Naive thymus-derived CD4-positive, alpha-beta T cell (primary cell): Measurements from ENCODE around the gene LHFPL3. TPM values are rescaled to one million over a fixed set of nuclear protein-coding genes. Genes with fewer than 3 reads are reported as not detected.
"Not testable (repeated sequence)": the region's sequence is repeated elsewhere in the genome, so short reads cannot be mapped to it uniquely, and the experiment has no call there.

Experiments used
- ATAC-seq: fragments of 150-1000 bp; cut with Tn5 transposase; 2 replicates; pipeline ENCODE4 v1.10.0; 2021; ENCODE audit warnings: mild to moderate bottlenecking, moderate library complexity
- CTCF ChIA-PET: fragments of 350-600 bp; sonication (Branson Sonifier 250); formaldehyde crosslinking; loops from one replicate; lab custom pipeline; 2021; ENCODE audit warnings: antibody characterized with exemption; lab: Charles Lee
- POLR2A ChIA-PET: fragments of 350-600 bp; sonication (Branson Sonifier 250); formaldehyde crosslinking; loops from one replicate; lab custom pipeline; 2021; ENCODE audit warnings: antibody characterized with exemption, inconsistent platforms; lab: Charles Lee
- DNase-seq, 9 donors: peaks; one replicate each; pipeline versions ENCODE4 v3.0.0 to v3.0.0-alpha.2; 2020 to 2022; ENCODE audit warnings: mixed read lengths in 1 of 9
- H3K27ac ChIP-seq: one replicate; pipeline ENCODE4 v1.7.0; 2013; ENCODE audit warnings: mild to moderate bottlenecking, low read depth, low read length, moderate library complexity
- H3K27me3 ChIP-seq, 2 donors: one replicate each; pipeline ENCODE4 v1.7.0; 2013; ENCODE audit warnings: low read length in 2 of 2, mild to moderate bottlenecking in 2 of 2, moderate library complexity in 2 of 2; ENCODE audit not compliant: control insufficient read depth in 2 of 2, insufficient read depth in 2 of 2
- H3K36me3 ChIP-seq, 3 experiments: 1 replicate in 2 of 3; 2 replicates in 1 of 3; pipeline ENCODE4 v1.7.0; 2013; ENCODE audit warnings: low read length in 3 of 3, mild to moderate bottlenecking in 3 of 3, moderate library complexity in 1 of 3; ENCODE audit not compliant: insufficient read depth in 3 of 3, control insufficient read depth in 2 of 3
- H3K4me1 ChIP-seq, 2 donors: one replicate each; pipeline ENCODE4 v1.7.0; 2013; ENCODE audit warnings: low read length in 2 of 2, mild to moderate bottlenecking in 2 of 2, moderate library complexity in 1 of 2; ENCODE audit not compliant: control insufficient read depth in 2 of 2, insufficient read depth in 2 of 2
- H3K4me3 ChIP-seq: 2 replicates; pipeline ENCODE4 v1.7.0; 2013; ENCODE audit warnings: mild to moderate bottlenecking, low read length
- H3K9me3 ChIP-seq, 3 experiments: 1 replicate in 2 of 3; 2 replicates in 1 of 3; pipeline ENCODE4 v1.7.0; 2013; ENCODE audit warnings: low read length in 3 of 3; ENCODE audit not compliant: control insufficient read depth in 2 of 3
- H3K27ac Mint-ChIP-seq, 9 donors: one replicate each; pipeline ENCODE4 v1.8.0; 2020 to 2022; ENCODE audit warnings: mixed read lengths in 9 of 9, mild to moderate bottlenecking in 8 of 9, moderate library complexity in 5 of 9, inconsistent platforms in 2 of 9
- H3K27me3 Mint-ChIP-seq, 5 donors: one replicate each; pipeline ENCODE4 v1.8.0; 2021 to 2022; ENCODE audit warnings: mixed read lengths in 5 of 5, mild to moderate bottlenecking in 1 of 5
- H3K36me3 Mint-ChIP-seq, 5 donors: one replicate each; pipeline ENCODE4 v1.8.0; 2020 to 2022; ENCODE audit warnings: mixed read lengths in 5 of 5, mild to moderate bottlenecking in 3 of 5, inconsistent platforms in 1 of 5
- H3K4me1 Mint-ChIP-seq, 7 donors: one replicate each; pipeline ENCODE4 v1.8.0; 2020 to 2022; ENCODE audit warnings: mixed read lengths in 7 of 7, mild to moderate bottlenecking in 3 of 7, inconsistent platforms in 1 of 7
- H3K4me3 Mint-ChIP-seq, 10 donors: one replicate each; pipeline ENCODE4 v1.8.0; 2020 to 2022; ENCODE audit warnings: mild to moderate bottlenecking in 10 of 10, mixed read lengths in 10 of 10, moderate library complexity in 6 of 10, inconsistent platforms in 2 of 10
- H3K9me3 Mint-ChIP-seq, 11 donors: one replicate each; pipeline ENCODE4 v1.8.0; 2020 to 2022; ENCODE audit warnings: mixed read lengths in 11 of 11, mild to moderate bottlenecking in 4 of 11, inconsistent platforms in 1 of 11, moderate library complexity in 1 of 11
- intact Hi-C, 2 donors: fragments of 100-400 bp; cut with micrococcal nuclease; formaldehyde crosslinking; loops; one replicate each; pipeline ENCODE4 v1.15.1; 2023
- polyA plus RNA-seq, 2 donors: library from polyadenylated mRNA; unstranded; fragments of 300-500 nt; fragmentation: Illumina TruSeq; gene quantifications; one replicate each; pipeline ENCODE4 v1.2.3, GENCODE V29; 2021
- total RNA-seq, 6 experiments: library from RNA in 5 of 6; stranded (reverse) in 5 of 6; gene quantifications; 1 replicate in 5 of 6; 2 replicates in 1 of 6; pipeline ENCODE4 v1.2.3 and lab custom pipeline; 2021 to 2026

LHFPL3 gene
- total and polyA plus RNA-seq, 7 experiments from 2014 or later, result not detected

GRCh38 chr7:104909096-104909495, 580.7 kb downstream of the LHFPL3 start:
- H3K27me3 ChIP-seq, result peaks cover 0 to 3% of the 10 kb centered on the region in 2 donors
- DNase-seq (no peak), ATAC-seq (no peak)
- Mint-ChIP-seq H3K4me1 (no peaks in the 10 kb centered on the region), H3K9me3 (peaks cover 0 to under 1% (median 0%) of the 10 kb centered on the region in 11 donors), H3K4me3 (no peak overlapping the region), H3K27me3 (peaks cover 0 to 18% (median 17%) of the 10 kb centered on the region in 5 donors), H3K27ac (no peak overlapping the region), H3K36me3 (no peaks in the 10 kb centered on the region)
- H3K36me3 ChIP-seq, result no peaks in the 10 kb centered on the region
- H3K4me3 ChIP-seq, result no peak overlapping the region
- ChIA-PET POLR2A (no interaction called here), CTCF (interaction anchor here (1.3 to 1.4 kb wide), 2 partner anchors 10 to 26 kb away, joined by 3 to 6 read pairs; no protein-coding TSS in a partner anchor)
- intact Hi-C loops, result no loop called here
- no peak overlapping the region for H3K27ac ChIP-seq
- H3K9me3 ChIP-seq, result no peaks in the 10 kb centered on the region
- H3K4me1 ChIP-seq, result no peaks in the 10 kb centered on the region

- Histone ChIP-seq H3K9me3 (no peaks in the 10 kb centered on the region), H3K4me3 (no peak overlapping the region), H3K27ac (no peak overlapping the region), H3K27me3 (no peaks in the 10 kb centered on the region), H3K4me1 (no peaks in the 10 kb centered on the region), H3K36me3 (no peaks in the 10 kb centered on the region)
- Mint-ChIP-seq H3K27me3 (peaks cover 0 to 13% (median 0%) of the 10 kb centered on the region in 5 donors), H3K9me3 (peaks cover 0 to 1% (median 0%) of the 10 kb centered on the region in 11 donors), H3K4me3 (no peak overlapping the region), H3K4me1 (peaks cover 0 to 3% (median 0%) of the 10 kb centered on the region in 7 donors), H3K36me3 (no peaks in the 10 kb centered on the region), H3K27ac (peak overlapping the region in 1 of 9 donors; percentile 11)
- ATAC-seq (no peak), DNase-seq (no peak)
- CTCF ChIA-PET, result interaction anchor here (0.7 to 4.4 kb wide), 2 partner anchors 31 to 1340 kb away, joined by 4 to 34 read pairs; no protein-coding TSS in a partner anchor
- intact Hi-C loops, result no loop called here
- POLR2A ChIA-PET, result no interaction called here
These were observed 586.0 kb downstream of the LHFPL3 start for GRCh38 chr7:104914421-104914820.

DNA sequence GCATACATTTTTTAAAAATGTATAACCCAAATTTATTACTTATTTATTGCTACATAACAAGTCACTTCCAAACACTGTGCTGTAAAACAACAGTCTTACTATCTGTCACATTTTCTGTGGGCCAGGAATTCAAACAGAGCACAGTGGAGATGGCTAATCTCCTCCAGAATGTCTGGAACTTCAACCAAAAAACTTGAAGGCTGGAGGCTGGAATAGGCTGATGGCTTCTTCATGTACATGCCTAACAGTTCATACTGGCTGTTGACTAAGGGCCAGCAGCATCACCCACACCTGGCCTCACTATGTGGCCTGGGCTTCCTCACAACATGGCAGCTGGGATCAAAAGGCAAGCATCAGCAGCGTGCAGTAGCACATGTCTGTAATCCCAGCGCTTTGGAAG, 593.2 kb downstream of the LHFPL3 start:
- Histone ChIP-seq H3K27ac (no peak overlapping the region), H3K9me3 (no peaks in the 10 kb centered on the region), H3K36me3 (no peaks in the 10 kb centered on the region), H3K27me3 (no peaks in the 10 kb centered on the region), H3K4me3 (no peak overlapping the region), H3K4me1 (no peaks in the 10 kb centered on the region)
- Mint-ChIP-seq H3K4me1 (peaks cover 0 to 7% (median 2%) of the 10 kb centered on the region in 7 donors), H3K27me3 (peaks cover 0 to 9% (median 0%) of the 10 kb centered on the region in 5 donors), H3K4me3 (no peak overlapping the region), H3K27ac (no peak overlapping the region), H3K9me3 (no peaks in the 10 kb centered on the region), H3K36me3 (no peaks in the 10 kb centered on the region)
- ChIA-PET POLR2A (no interaction called here), CTCF (interaction anchor here (0.7 to 4.5 kb wide), 4 partner anchors 22 to 690 kb away, joined by 3 to 57 read pairs (median 13); no protein-coding TSS in a partner anchor)
- no peak for ATAC-seq
- DNase-seq, result no peak
- intact Hi-C loops, result loop anchor here in 1 of 2 donors (5.0 kb wide), 3 partner anchors 121 to 666 kb away; no protein-coding TSS in a partner anchor

DNA sequence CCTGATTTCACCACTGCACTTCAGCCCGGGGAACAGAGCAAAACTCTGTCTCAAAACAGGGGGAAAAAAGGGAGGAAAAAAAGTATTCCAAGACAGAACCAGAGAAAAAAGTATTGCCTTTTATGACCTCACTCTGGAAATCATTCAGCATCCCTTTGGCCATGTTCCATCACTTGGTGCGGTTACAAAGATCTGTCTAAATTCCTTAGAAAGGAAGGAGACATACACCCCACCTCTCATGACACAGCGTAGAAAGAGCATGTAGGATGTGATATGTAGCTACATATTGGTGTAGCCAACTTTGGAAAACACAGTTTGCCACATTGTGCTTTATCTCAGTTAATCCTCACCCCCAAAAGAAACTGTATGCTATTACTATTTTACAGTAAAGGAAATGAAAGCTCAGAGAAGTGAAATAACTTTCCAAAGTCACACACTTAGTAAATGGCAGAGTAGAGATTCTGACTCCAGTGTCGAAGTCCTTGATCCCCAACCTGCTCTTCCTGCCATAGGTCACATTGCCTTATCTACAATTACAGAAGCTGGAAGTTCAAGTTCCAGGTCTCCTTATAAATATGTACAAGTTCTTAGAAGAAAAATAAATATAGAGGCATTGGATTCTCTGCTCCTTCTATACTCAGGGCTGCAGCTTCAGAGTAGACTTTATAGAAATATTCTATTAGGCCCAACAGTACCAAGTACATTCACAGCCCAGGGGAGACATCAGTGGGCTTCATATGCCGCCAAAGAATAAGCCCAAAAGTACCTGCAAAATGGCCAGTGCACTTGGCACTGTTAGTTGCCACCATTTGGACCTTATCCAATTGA, 594.0 kb downstream of the LHFPL3 start:
- Mint-ChIP-seq H3K36me3 (no peaks in the 10 kb centered on the region), H3K9me3 (no peaks in the 10 kb centered on the region), H3K4me3 (no peak overlapping the region), H3K4me1 (peaks cover 0 to 7% (median 2%) of the 10 kb centered on the region in 7 donors), H3K27me3 (peaks cover 0 to 6% (median 0%) of the 10 kb centered on the region in 5 donors), H3K27ac (peak overlapping the region in 3 of 9 donors; percentile 12 to 68 (median 46))
- POLR2A ChIA-PET, result interaction anchor here (1.0 kb wide), 2 partner anchors 8 to 22 kb away, joined by 3 read pairs; no protein-coding TSS in a partner anchor
- no peak for DNase-seq
- intact Hi-C loops, result loop anchor here (1.0 to 5.0 kb wide), 14 partner anchors 19 to 667 kb away; no protein-coding TSS in a partner anchor
- Histone ChIP-seq H3K27ac (no peak overlapping the region), H3K4me1 (no peaks in the 10 kb centered on the region), H3K36me3 (no peaks in the 10 kb centered on the region), H3K9me3 (no peaks in the 10 kb centered on the region), H3K4me3 (no peak overlapping the region), H3K27me3 (no peaks in the 10 kb centered on the region)
- no peak for ATAC-seq
- CTCF ChIA-PET, result interaction anchor here (0.6 to 3.9 kb wide), 8 partner anchors 22 to 667 kb away, joined by 3 to 22 read pairs (median 4); partner anchors contain the start of gene KMT2E

DNA sequence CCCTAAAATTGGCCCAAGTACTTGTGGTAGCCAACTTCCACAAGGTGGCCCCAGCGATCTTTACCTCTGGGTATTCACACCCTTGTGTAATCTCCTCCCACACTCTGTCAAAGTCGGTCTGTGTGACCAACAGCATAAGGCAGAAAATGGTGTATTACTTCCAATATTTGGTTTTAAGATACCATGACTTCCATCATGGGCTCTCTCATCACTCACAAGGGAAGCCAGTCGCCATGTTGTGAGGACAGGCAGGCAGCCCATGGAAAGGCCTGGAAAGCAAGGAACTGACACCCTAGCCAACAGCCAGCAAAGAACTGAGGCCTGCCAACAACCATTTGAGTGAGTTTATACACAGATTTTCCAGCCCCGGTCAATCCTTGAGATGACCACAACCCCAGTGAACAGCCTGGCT, 594.6 kb downstream of the LHFPL3 start:
- H3K9me3 ChIP-seq, result no peaks in the 10 kb centered on the region
- Mint-ChIP-seq H3K4me3 (no peak overlapping the region), H3K36me3 (no peaks in the 10 kb centered on the region), H3K9me3 (no peaks in the 10 kb centered on the region), H3K27ac (peak overlapping the region in 5 of 9 donors; percentile 46 to 68 (median 55)), H3K4me1 (peaks cover 0 to 7% (median 2%) of the 10 kb centered on the region in 7 donors), H3K27me3 (peaks cover 0 to 6% (median 0%) of the 10 kb centered on the region in 5 donors)
- POLR2A ChIA-PET, result interaction anchor here (1.0 kb wide), 2 partner anchors 8 to 21 kb away, joined by 3 read pairs; no protein-coding TSS in a partner anchor
- no peaks in the 10 kb centered on the region for H3K4me1 ChIP-seq
- no peak overlapping the region for H3K27ac ChIP-seq
- ATAC-seq (peak; percentile 94), DNase-seq (peak; percentile 40 to 69 (median 62))
- no peak overlapping the region for H3K4me3 ChIP-seq
- intact Hi-C loops, result loop anchor here (1.0 to 5.0 kb wide), 14 partner anchors 18 to 666 kb away; no protein-coding TSS in a partner anchor
- no peaks in the 10 kb centered on the region for H3K27me3 ChIP-seq
- CTCF ChIA-PET, result interaction anchor here (1.2 to 3.9 kb wide), 5 partner anchors 21 to 667 kb away, joined by 3 to 22 read pairs (median 4); no protein-coding TSS in a partner anchor
- H3K36me3 ChIP-seq, result no peaks in the 10 kb centered on the region

- intact Hi-C loops, result not testable (repeated sequence)
These were observed 597.8 kb downstream of the LHFPL3 start for GRCh38 chr7:104926189-104926588.

More at GRCh38 chr7:104926189-104926588, 597.8 kb downstream of the LHFPL3 start:
- H3K27ac ChIP-seq, POLR2A ChIA-PET, H3K27ac Mint-ChIP-seq, H3K4me1 Mint-ChIP-seq, H3K9me3 ChIP-seq, H3K36me3 ChIP-seq, H3K4me1 ChIP-seq, H3K36me3 Mint-ChIP-seq, ATAC-seq, H3K4me3 Mint-ChIP-seq, H3K9me3 Mint-ChIP-seq, H3K27me3 Mint-ChIP-seq, H3K4me3 ChIP-seq, H3K27me3 ChIP-seq, DNase-seq: not testable (repeated sequence)
- CTCF ChIA-PET, result interaction anchor here (1.1 to 1.6 kb wide), 2 partner anchors 15 to 55 kb away, joined by 3 to 5 read pairs; no protein-coding TSS in a partner anchor
